ENCODE measurements around the gene RHPN2.
"Not testable (repeated sequence)": the region's sequence is repeated elsewhere in the genome, so short reads cannot be mapped to it uniquely, and the experiment has no call there.

RHPN2 gene

DNA sequence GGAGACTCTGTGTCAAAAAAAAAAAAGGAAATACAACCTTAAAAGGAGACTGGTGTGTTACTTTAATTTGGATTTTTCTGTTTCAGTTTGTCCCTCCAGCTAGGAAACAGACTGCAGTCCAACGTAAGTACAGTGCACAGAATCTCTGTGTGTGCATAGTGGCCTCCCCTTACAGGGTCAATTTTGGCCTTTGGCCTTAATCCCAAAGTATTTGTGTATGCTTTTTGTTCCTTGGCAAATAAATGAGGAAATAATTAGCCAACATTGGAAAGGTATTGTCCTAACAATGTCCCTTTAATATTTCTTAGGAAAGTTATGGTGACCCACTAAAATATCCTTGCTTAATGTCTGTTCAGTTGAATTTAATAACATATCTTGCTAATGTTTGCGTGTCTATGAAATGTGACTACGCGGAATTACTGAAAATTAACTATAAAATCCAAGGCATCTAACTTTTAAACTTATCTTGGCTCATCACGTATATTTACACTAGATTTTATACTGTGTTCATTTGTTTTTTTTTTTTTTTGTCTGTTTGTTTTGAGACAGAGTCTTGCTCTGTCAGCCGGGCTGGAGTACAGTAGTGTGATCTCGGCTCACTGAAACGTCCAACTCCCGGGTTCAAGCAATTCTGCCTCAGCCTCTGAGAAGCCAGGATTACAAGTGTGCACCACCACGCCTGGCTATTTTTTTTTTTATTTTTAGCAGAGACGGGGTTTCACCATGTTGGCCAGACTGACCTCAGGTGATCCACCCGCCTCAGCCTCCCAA lies 39.0 kb downstream of the RHPN2 start:
- DNase-seq: not testable (repeated sequence)

DNA sequence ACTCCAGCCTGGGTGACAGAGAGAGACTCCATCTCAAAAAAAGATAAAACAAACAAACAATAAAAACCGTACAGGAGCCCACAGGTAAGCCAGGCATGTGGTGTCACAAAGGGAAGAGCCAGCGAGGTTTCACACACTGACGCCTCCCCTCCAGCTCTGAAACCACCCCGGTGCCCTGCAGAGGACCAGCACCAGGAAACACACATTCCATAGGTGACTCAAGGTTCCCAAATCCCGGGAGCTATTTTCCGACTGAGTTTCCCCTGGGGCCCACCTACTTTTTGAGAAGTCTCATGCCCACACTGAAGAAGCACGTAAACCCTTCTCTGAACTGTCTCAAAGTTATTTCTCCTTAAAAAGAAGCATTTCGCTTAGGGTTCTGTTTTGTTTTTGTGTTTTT lies 40.3 kb downstream of the RHPN2 start:
- DNase-seq: no peak

- DNase-seq: no peak
Observed at GRCh38 chr19:33022472-33023116, 42.1 kb downstream of the RHPN2 start.

DNA sequence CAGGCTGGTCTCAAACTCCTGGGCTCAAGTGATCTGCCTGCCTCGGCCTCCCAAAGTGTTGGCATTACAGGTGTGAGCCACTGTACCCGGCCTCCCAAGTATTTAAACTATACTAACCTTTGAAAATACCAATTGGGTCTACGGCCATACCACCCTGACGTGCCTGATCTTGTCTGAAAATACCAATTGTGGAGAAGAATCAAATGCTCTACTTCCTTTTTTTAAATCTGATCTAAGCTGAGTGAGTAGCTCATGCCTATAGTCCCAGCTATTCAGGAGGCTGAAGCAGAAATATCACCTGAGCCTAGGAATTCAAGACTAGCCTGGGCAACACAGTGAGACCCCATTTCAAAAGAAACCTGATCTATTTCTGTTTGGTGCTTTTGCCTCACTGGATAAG lies 53.8 kb downstream of the RHPN2 start:
- DNase-seq: not testable (repeated sequence)

GRCh38 chr19:33008738-33009137 lies 56.0 kb downstream of the RHPN2 start:
- DNase-seq: no peak

GRCh38 chr19:33005440-33005839 lies 59.2 kb downstream of the RHPN2 start:
- no peak for DNase-seq

GRCh38 chr19:33003424-33004024 lies 61.2 kb downstream of the RHPN2 start:
- DNase-seq: not testable (repeated sequence)

DNA sequence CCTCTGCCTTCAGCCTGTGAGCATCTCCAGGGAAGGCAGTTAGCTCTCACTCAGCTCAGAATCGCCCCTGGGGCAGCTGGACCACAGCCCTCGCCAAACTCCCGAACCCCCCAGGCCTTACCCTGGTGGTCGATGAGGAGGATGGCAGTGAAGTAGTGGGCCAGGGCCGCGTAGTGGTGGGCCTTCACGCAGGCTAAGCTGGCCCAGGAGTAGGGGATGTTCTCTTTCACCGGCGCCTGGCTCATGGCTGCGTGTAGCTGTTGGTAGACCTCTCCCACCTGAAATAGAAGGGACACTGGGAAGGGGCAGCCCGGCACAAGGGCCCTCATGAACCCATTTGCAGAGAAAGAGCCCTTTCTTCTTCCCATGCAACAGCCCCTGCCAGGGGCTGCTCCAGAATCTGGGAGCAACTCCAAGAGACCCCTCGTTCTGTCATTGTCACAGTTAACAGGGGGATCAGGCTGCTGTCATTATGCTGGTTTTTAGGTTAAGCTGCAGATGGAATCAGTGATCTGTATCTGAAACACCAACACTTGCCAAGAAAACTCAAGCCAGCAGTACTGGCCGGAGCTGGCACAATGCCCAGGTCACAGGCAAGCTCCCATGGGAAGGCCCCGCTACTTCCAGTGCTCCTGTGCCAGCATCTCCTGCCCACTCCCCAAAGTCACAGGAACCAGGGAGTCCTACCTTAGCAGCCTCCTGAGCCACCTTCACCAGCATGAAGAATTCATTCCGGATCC lies 62.4 kb downstream of the RHPN2 start:
- not testable (repeated sequence) for DNase-seq

DNA sequence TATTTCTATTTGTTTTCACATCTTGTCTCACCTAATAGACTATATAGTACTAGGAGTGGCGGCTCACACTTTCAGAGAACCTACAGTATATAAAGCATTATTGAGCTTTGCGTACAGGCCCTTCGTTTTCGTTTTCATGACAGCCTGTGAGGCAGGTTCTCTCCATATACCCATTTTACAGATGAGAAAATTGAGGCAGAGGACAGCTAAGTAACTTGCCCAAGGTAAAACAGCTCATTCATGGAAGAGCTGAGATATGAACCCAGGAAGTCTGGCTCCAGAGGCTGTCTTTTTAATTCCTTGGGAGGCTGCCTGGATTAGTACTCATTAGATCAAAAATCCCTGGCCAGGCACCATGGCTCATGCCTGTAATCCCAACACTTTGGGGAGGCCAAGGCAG lies 63.8 kb downstream of the RHPN2 start:
- no peak for DNase-seq

DNA sequence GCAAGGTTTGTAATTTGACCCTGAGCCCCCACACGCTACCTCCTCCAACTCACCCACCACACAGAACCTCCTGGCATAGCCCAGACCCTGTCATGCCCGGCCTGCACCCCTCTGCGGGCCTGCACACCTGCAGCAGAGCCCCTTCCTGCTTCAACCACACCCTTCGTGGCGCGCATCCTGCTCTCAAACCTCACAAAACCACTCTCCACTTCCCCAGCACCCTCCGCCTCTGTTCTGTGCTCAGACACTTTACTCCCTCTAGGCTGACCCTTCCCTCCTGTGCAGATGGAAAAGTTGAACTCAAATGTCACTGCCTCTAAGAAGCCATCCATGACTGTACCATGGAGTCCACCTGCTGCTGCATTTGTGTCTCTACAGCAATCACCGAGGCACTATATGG lies 64.2 kb downstream of the RHPN2 start:
- no peak for DNase-seq

DNA sequence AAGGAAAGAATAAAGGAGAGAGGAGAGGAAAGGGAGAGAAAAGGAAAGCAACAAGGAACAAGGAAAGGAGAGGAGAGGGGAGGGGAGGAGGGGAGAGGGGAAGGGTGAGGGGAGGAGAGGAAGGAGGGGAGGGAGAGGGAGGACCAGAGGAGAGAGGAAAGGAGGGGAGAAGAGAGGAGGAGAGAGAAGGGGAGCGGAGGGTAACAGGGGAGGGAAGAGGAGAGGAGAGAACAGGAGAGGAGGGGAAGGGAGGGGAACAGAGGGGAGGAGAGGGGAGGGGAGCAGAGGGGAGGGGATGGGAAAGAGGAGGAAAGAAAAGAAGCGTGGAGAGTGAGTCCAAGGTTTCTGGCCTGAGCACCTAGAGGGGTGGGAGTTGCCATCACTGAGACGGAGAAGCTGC lies 66.0 kb downstream of the RHPN2 start:
- DNase-seq: no peak

DNA sequence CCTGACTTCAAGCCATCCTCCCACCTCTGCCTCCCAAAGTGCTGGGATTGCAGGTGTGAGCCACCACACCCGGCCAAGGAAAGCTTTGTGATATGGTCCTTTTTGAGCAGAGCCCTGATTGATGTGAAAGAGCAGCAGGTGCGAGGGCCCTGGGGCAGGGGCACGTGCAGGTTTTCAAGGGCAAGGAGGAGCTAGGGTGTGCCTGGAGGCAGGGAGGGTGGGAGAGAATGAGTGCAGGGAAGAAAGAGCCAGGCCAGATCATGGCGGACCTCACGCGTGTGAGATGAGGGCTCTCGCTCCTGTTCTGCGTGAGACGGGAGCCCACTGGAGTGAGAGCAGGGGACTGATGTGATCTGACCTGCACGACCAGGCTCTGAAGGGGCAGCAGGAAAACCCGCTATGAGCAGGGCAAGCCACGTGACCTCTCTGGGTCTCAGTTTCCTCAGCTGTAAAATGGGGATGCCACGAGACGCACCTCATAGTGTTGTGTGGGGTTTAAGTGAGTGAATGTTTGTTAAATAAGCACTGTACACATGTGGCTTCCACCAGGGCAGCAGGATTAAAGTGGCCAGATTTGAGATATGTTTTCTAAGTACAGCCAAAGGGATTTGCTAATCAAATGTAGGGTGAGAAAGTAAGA lies 66.9 kb downstream of the RHPN2 start:
- DNase-seq: no peak

DNA sequence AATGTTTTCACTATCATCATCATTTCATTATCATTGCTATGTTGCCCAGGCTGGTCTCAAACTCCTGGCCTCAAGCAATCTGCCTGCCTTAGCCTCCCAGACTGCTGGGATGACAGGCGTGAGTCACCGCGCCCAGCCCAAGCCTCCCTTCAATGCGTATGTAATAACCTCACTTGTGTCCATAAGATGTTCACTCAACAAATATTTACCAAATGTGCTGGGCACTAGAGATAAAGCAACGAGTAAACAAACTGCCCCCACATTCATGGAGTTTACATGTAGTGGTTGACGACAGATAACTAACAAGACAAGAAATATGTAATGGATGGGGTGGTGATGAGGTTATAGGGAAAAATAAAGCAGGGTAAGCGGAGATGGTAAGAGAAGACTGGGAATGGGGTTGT lies 67.6 kb downstream of the RHPN2 start:
- not testable (repeated sequence) for DNase-seq

- DNase-seq: not testable (repeated sequence)
Observed at GRCh38 chr19:32995966-32996365, 68.7 kb downstream of the RHPN2 start.

GRCh38 chr19:32988724-32989123 lies 76.0 kb downstream of the RHPN2 start:
- DNase-seq: no peak

DNA sequence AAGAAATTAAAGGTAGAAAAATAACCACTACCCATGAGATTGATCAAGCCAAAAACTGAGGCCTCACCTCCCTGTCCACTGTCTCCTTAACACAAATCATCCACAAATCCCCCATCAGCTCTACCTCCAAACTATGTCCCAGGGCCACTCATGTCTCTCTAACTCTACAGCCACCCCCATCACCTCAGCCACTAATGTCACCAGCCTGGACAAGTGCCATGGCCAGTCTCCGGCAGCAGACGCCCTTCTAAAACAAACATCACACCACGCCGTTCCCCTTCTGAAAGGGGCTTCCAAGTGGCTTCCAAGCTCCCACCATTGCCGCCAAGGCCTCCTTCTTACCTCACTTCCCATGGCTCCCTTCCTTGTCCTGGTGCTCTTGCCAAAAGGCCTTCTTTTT lies 76.4 kb downstream of the RHPN2 start:
- not testable (repeated sequence) for DNase-seq

DNA sequence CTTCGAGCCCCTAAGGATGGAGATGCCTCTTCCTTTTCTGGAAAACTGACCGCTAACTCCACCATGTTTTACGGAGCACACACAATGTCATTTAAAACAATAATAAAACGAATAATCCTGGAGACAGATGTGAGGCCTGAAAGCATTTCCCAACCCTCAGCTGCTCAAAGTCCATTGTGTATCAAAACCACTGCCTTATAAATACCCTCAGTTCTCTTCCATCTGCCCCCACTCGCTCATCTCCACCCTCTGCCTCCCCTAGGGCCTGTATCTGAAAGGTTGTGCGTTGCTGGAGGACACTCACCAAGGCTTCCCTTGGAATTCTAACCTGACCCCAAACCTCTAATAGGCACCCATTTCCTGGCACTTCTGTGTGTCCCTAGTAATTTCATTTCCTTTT lies 82.2 kb downstream of the RHPN2 start:
- DNase-seq: not testable (repeated sequence)

DNA sequence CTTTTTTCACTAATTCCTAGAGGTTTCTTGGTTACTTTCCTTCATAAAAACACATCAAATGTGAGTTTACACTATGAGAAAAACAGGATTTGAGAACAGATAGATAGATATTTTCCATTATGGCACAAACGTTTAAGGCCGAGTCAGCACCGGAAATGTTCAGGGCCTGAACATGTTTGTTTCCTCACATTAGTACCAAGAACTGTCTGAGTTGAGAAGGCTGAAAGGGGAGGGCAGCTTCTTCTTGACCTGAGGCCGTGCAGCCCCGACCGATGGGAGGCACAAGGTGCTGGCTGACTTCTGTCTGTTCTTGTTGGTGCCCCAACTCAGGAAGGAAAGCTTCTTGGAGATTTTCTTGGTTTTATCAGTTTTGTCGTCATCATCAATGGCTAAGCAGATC lies 84.9 kb downstream of the RHPN2 start:
- DNase-seq: not testable (repeated sequence)

- not testable (repeated sequence) for DNase-seq
Observed at GRCh38 chr19:32977813-32978212, 86.9 kb downstream of the RHPN2 start.

DNA sequence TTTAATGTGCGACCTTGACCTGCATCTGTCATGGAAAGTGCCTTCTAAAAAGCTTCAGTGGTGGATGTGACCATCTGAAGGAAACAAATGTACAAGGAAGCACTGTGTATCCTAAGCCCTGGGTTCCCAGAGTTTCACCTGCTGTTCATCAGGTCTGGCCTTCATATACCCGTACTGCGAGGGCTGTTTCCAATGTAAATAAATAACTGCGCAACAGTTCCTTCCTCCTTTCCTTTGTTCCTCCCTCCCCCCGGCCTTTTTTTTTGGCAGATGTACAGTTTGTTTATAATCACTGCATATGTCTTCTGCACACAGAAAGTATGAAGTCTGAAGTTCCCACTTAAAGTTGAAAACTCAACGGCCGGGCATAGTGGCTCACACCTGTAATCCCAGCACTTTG lies 87.4 kb downstream of the RHPN2 start:
- DNase-seq: no peak

- peak; percentile 22 for DNase-seq
Observed at GRCh38 chr19:32976223-32976805, 88.4 kb downstream of the RHPN2 start.

GRCh38 chr19:32971715-32972540 lies 92.8 kb downstream of the RHPN2 start, which contains the start of the genes CEP89 and FAAP24:
Gene CEP89 (minus strand): TSS chr19:32971958. CDS start chr19:32971874, 84 bp downstream.
Gene FAAP24 (plus strand): TSS chr19:32972242. CDS start chr19:32973197, 955 bp downstream.
- peak; percentile 92 for DNase-seq
